GM21786 (cell line): ENCODE results near the gene PDCD6IP.
"Not testable (repeated sequence)": the region's sequence is repeated elsewhere in the genome, so short reads cannot be mapped to it uniquely, and the experiment has no call there.

Experiments
- ATAC-seq: cut with Tn5 transposase; IDR thresholded peaks from one replicate; pipeline ENCODE4 v1.9.1; 2021; ENCODE audit not compliant: unreplicated experiment

PDCD6IP gene, protein sequence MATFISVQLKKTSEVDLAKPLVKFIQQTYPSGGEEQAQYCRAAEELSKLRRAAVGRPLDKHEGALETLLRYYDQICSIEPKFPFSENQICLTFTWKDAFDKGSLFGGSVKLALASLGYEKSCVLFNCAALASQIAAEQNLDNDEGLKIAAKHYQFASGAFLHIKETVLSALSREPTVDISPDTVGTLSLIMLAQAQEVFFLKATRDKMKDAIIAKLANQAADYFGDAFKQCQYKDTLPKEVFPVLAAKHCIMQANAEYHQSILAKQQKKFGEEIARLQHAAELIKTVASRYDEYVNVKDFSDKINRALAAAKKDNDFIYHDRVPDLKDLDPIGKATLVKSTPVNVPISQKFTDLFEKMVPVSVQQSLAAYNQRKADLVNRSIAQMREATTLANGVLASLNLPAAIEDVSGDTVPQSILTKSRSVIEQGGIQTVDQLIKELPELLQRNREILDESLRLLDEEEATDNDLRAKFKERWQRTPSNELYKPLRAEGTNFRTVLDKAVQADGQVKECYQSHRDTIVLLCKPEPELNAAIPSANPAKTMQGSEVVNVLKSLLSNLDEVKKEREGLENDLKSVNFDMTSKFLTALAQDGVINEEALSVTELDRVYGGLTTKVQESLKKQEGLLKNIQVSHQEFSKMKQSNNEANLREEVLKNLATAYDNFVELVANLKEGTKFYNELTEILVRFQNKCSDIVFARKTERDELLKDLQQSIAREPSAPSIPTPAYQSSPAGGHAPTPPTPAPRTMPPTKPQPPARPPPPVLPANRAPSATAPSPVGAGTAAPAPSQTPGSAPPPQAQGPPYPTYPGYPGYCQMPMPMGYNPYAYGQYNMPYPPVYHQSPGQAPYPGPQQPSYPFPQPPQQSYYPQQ

DNA sequence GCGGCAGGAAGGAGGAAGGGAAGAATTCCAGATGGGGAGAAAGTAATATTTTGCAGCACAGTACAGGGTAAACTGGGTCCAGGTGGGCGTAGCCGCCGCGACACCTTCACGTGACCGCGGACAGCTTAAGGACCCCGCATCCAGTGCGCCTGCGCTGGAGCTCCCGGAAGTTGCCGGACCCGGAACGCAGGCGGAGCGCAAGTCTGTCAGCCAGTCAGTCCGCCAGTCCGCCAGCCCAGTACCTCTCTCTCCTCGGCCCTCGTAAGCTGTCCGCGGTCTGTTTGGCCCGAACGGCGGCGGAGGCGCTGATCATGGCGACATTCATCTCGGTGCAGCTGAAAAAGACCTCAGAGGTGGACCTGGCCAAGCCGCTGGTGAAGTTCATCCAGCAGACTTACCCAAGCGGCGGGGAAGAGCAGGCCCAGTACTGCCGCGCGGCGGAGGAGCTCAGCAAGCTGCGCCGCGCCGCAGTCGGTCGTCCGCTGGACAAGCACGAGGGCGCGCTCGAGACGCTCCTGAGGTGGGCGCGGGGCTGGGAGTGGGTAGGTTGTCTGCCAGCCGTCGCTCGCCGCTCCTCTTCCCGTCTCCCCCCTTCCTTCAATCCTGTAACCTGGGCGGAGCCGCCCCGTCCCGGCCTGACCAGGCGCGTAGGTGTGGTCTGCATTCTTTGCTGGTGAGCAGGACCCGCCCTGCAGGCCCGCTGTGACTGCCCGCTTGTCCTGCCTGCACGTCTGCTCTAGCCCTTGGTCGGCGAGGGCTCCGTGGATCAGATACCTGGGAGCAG lies at the start of gene PDCD6IP:
PDCD6IP (plus strand) TSS at position 213 of the 784 bp plus-strand sequence; CDS start at position 312, 99 bp downstream.
- ATAC-seq: peak; percentile 73

DNA sequence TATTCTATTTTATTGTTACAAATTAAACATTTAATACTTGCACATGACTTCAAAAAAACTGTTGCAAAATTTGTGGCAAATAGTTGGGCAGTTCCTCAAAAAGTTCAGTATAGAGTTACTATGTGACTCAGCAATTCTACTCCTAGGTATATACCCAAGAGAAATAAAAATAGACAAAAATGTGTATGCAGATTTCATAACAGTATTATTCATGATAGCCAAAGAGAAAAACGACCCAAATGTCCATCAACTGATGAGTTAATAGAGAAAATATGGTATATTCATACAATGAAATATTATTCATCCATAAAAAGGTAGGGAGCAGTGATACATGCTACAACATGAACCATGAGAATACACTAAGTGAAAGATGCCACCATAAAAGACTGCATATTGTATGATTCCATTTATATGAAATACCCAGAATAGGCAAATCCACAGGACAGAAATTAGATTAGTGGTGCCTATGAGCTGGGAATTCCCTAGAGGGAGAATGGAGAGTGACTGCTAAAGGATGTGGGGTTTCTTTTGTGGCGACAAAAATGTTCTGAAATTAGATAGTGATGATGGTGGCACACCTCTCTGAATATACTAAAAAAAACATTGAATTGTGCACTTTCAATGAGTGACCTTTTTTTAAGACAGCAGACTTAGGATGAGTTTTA lies 48.8 kb upstream of the PDCD6IP start:
- no peak for ATAC-seq

DNA sequence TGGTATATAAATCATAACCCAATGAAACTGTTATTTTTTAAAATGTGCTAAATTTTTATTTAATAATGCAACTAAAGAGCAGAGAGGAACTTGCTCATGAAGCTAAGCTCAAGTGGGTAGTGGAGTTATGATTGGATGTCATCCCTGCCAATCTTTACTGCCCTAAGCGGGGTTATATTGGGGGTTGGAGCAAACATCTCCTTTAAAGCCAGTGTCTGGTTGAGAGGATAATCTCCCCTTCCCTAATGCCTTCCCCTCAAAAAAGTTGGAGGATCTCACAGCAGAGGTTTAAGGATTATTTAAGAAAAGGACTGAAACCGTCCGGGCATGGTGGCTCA lies 48.2 kb upstream of the PDCD6IP start:
- no peak for ATAC-seq

DNA sequence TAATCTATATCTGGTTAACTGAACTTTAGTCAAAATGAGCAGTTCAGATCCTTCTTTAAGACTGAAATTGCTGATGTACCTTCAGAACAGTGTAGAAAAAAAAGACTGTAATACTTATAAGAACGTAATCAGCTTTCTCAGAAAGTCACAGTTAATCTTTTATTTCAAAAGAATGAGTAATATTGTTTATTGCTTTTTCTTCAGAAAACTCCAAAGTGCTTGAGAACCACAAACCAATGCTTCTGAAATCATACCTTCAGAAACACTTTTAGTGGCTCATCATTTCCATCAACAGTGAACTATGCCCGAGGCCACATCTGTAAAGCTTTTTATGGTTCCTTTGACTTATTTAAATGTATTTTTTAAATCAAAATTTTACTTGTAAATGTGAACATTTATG lies 47.1 kb upstream of the PDCD6IP start:
- no peak for ATAC-seq

DNA sequence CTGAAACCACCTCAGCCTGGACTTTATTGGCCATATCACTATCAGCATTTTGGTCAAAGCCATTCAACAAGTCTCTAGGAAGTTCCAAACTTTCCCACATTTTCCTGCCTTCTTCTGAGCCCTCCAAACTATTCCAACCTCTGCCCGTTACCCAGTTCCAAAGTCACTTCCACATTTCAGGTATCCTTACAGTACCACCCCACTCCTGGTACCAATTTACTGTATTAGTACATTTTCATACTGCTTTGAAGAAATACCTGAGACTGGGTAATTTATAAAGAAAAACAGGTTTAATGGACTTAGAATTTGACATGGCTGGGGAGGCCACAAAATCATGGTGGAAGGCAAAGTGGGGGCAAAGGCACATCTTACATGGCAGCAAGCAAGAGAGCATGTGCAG lies 44.0 kb upstream of the PDCD6IP start:
- not testable (repeated sequence) for ATAC-seq

DNA sequence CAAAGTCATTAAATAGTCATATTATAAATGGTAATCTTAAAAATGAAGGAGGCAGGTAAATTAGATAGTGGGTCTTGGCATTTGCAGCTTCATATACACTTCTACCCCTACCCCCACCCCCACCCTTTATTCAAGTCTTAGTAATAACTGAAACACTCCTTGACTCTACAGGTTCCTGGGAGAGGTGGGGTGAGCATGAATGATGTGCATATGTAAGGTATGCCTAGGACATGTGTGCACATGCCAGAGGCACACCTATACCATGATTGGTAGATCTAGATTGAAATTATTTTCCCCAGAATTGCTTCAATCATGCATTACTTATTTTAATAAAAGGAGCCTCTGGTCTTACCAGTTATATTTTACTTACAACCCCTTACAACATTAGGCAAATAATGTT lies 40.1 kb upstream of the PDCD6IP start:
- ATAC-seq: no peak

DNA sequence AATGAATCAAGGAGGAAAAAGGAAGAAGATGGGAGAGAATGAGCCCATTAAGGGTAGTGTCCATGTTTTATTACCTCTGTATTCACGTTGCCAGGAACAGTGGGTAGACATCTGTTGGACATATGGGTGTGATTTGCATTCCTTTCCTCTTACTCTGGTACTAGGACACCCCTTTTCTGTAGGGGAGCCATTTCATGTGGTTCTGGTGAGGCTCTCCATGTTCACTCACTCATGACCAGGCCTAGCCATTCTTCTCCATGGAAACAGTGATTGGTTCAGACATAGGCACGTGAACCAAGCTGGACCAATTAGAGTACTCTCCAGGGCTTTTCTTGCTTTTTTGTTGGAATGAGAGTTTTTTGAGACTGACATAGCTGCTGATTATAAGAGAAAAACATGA lies 39.6 kb upstream of the PDCD6IP start:
- no peak for ATAC-seq

DNA sequence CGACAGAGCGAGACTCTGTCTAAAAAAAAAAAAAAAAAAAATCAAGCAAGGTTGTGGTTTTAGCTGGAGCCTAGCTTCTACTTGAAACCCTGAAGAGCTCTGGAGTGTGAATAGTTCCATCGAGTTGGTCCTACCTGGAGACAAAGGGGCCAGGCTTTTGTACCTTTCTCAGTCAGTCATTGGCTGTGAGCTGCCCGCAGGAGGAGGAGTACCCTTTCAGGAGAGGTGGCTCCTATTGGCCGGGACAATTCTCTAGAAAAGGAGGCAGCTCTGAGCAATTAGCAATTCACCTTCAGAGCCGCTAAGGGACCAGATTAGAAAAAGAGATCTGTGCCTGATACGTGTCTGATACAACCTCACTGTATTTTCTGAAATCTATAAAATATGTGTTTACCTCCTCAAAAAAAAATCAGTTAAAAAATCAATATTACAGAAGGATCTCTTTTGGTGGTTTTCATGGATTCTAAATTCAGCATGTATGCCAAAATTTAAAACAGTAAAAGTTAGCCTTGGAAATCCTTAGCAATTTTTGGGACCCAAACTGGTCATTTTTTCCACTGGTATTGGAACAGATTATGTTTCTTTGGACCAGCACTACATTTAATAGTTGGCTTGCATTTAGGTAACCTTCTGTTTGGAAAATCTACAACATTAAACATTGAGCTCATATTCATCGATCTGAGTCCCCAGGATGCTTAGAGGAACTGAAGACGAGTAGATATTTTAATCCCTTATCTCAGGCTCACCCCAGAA lies 29.7 kb upstream of the PDCD6IP start:
- no peak for ATAC-seq

DNA sequence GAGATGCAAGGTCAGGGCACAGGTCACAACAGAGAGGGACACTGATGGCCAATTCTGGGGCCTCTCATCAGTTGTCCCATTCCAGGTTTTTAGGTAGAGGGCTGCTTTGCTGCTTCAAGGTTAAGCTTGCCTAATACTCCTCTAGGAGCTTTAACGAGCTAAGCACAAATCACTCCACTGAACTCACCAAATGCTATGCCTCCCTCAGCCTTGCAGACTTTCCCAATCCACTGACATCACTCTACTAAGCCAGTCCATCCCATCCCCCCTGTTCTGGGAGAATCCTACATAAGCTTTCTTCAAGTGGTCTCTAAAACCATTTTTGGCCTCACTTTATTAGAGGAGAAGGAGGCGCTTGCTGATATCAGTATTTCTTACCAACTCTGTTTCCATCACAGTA lies 24.8 kb upstream of the PDCD6IP start:
- no peak for ATAC-seq

DNA sequence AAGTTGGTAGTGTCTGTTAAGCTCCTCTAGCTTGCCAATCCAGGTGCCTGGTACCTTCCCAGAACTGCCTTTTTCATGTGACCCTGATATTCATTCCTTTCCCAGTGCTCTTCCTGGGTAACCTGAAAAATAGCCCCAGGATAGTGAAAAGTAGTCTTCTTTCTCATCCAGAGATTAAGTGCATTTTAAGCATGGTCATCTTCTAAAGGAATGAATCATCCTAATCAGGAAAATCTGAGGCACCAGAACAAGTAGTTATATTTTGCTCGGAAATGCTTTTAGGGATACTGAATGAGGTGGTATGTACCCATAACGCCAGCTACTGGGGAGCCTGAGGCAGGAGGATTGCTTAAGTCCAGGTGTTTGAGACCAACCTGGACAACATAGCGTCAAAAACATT lies 23.1 kb upstream of the PDCD6IP start:
- no peak for ATAC-seq

DNA sequence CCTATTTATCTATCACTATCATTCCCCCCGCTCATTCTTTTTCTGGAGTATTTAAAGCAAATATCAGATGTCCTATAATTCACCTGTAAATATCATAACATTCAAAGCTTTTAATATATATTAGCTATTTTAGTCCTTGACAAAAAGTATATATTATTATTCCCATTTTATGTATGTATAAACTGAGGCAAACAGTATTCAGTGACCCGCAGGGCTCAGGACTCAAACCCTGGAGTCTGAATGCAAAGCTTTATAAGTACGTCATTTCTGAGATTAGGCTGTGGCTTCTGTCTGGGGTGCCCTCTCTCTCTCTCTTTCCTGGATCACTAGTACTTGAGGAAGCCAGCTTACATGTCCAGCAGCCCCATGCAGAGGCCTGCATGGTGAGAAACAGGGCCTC lies 20.4 kb upstream of the PDCD6IP start:
- no peak for ATAC-seq

DNA sequence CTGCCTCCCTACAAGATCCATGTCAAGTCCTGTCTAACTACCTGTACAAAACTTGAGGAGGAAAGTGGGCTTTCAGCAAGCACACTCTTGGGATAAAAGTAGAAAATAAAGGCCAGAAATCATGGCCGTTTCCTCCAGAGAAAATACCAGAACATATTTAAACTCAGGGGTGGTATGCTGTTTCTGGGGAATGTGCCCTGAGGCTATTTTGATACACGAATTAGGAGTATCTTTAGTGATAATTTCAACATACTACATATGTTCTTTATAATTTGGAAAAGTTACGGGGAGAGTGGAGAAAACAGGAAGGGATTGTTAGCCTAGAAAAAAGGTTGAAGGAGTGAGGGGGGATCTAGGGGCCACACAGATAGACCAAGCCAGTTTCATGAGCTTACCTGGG lies 18.7 kb upstream of the PDCD6IP start:
- no peak for ATAC-seq

DNA sequence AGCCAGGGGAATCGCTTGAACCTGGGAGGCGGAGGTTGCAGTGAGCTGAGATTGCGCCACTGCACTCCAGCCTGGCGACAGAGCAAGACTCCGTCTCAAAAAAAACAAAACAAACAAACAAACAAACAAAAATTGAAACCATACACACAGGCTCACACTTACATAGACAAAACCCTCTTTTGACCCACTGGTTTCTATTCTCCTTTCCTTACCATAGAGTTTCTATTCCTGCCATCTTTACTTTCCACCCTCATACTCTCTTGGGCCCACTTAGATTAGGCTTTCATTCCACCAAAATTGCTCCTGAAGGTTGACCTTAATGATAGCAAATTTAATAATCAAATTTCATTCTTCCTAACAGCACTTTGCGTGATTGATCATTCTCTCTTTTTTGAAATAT lies 17.0 kb upstream of the PDCD6IP start:
- ATAC-seq: not testable (repeated sequence)

DNA sequence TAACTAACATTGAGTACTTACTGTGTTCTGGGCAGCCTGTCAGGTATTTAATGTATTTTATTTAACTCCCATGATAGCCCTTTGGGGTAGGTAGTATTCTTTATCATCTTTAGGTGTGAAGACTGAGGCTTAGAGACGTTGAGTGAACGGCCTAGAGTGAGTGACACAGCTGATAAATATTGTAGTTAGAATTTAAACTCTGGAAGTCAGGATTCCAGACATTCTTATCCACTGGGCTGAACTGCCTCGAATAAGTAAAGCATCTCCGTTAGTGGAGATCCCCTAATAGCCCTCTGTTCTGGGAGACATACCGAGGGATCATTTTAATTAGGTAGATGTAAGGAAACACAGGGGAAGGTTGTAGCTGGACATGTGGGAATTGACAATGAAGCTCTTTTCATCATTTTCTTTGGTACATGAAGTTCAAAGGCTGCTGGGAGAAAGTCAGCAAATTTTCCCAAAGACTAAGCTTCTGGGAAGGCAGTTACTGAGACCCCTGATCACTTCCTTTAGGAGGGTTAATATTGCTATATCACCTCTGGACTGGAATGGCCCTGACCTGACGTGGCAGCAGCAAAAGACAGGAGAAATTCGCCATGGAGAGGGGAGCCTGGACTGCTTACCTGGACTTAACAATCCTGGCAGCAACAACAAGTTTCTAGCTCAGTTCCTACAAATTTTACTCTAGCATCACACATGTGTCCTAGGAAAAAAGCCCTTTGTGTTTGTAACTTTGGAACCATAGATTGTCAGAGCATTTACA lies 11.7 kb upstream of the PDCD6IP start:
- ATAC-seq: no peak

DNA sequence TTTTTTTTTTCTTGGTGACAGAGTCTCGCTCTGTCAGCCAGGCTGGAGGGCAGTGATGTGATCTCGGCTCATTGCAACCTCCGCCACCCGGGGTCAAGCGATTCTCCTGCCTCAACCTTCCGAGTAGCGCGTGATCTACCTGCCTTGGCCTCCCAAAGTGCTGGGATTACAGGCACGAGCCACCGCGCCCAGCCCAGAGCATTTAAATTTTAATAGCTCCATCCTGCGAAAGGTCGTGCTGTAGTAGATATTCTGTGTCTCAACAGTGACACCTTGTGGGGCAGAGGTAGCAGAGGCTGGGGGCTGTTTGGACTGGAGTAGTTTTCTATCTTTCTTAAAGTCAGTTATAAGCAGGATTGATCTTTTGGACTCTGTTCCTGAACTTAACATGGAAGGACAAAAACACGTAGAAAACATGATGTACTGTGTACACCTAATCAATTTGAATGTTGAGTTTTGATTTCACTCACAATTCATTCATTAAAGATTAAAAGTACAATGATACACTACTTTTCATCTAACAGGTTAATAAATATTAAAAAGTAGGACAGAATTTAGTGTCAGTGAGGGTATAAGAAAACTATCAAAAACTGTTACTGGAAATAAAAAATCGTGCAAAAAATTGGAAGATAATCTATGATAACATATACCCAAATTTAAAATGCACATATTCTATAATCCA lies 11.0 kb upstream of the PDCD6IP start:
- peak; percentile 84 for ATAC-seq

DNA sequence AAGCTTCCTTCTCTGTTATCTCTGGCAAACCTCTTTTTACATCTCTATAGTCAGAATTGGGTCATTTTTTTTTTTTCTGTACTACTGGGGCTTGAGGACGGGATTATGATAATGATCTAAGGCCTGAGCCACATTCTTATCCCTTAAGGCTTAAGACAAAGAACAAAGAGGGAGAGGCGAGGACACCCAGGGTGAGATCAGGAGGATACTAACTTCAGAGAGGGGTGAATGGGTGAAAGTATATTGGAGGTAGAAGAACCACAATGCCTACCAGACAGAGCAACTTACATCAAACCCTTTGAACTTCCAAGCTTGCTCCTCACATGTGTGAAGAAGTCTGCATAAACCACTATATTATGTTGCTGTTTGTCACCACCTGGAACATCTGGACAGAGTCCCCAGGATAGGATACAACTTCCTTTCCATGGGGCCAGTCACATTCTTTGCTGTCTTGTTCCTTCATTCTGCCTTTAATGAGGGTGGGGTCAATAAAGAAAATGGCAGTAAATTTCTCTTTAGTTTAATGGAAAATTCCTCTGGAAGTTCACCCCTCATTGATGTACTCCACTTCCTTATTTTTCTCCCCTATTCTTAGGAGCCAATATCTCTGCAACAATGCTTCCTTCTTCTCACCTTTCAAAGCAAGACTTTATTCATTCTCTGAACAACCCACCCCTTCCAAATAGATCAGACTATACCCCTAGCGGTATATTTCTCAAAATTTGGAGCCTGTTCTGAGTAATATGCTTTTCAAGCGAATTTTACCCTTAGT lies 9.1 kb upstream of the PDCD6IP start:
- ATAC-seq: no peak

DNA sequence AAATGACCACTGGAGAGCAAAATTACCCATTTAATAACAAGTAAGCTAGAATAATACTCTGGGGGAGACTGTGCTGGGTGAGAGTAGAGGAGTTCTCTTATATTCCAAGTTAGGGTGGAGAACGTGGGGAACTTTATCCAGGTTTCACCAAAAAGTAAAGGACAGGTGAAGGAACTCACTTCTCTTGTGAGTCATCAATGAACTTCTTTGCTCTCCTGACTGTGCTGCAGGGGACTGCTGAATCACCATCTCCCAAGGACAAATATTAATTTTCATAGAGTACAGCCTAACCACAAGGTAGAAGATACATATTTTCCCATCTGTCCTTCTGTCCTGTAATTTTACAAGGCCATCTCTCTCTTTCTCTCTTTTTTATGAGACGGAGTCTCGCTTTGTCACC lies 8.3 kb upstream of the PDCD6IP start:
- no peak for ATAC-seq

DNA sequence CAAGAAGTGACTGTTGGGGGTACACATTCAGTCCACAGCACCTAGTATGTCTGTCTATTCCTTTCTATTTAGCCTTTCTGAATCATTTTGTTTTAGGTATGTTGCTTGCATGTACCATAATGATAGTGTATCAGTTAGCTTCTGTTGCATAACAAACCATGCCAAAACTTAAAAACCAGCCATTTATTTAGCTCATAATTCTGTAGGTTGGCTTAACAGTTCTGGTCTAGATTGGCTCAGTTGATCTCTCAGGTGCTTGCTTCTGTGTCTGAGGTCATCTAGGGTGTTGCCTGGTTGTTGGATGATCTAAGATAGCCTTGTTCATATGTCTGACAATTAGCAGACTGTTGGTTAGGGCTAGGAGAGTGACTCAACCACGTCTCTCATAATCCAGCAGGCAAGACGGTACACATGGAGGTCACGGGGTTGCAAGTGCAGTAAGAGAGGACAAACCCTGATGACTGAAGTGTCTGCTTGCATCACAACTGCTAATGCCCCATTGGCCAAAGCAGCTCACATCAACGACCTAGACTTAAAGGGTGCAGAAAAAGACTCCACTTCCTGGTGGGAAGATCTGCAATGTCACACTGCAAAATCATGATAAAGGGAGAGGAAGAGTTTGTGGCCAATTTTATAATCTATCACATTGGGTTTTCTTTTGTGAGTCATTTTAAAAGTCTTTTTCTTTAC lies 6.8 kb upstream of the PDCD6IP start:
- peak; percentile 35 for ATAC-seq
